OCI-LY1 (cell line): ENCODE data around the gene PGS1.

ENCODE experiments used
- EZH2 ChIP-seq: fragments of 200-600 bp; sonication (generic), shearing (Covaris generic); IDR thresholded peaks from 2 replicates; pipeline ENCODE4 v1.8.0; 2017; ENCODE audit warnings: borderline replicate concordance, mixed run types, mild to moderate bottlenecking, antibody characterized with exemption, low read length, moderate library complexity, mixed read lengths
- TF ChIP-seq, protein P1 (sequence below): fragments of 200-600 bp; sonication (generic), shearing (Covaris generic); IDR thresholded peaks from 2 replicates; pipeline ENCODE4 v1.5.1; 2017; ENCODE audit warnings: mild to moderate bottlenecking, antibody characterized with exemption, low read length, moderate library complexity, mixed read lengths

GRCh38 chr17:78366109-78366848 is 12.2 kb upstream of the PGS1 start:
- TF ChIP-seq, protein P1, sequence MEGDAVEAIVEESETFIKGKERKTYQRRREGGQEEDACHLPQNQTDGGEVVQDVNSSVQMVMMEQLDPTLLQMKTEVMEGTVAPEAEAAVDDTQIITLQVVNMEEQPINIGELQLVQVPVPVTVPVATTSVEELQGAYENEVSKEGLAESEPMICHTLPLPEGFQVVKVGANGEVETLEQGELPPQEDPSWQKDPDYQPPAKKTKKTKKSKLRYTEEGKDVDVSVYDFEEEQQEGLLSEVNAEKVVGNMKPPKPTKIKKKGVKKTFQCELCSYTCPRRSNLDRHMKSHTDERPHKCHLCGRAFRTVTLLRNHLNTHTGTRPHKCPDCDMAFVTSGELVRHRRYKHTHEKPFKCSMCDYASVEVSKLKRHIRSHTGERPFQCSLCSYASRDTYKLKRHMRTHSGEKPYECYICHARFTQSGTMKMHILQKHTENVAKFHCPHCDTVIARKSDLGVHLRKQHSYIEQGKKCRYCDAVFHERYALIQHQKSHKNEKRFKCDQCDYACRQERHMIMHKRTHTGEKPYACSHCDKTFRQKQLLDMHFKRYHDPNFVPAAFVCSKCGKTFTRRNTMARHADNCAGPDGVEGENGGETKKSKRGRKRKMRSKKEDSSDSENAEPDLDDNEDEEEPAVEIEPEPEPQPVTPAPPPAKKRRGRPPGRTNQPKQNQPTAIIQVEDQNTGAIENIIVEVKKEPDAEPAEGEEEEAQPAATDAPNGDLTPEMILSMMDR, result no peak
- no peak for TF ChIP-seq EZH2
